CD4-positive, alpha-beta T cell treated with Interleukin-4 for 4 hours (primary cell): Measurements from ENCODE around the gene SS18L1.

Experiments used
- DNase-seq: peaks from one replicate; pipeline ENCODE4 v3.0.0-alpha.2; 2020

Gene SS18L1

DNA sequence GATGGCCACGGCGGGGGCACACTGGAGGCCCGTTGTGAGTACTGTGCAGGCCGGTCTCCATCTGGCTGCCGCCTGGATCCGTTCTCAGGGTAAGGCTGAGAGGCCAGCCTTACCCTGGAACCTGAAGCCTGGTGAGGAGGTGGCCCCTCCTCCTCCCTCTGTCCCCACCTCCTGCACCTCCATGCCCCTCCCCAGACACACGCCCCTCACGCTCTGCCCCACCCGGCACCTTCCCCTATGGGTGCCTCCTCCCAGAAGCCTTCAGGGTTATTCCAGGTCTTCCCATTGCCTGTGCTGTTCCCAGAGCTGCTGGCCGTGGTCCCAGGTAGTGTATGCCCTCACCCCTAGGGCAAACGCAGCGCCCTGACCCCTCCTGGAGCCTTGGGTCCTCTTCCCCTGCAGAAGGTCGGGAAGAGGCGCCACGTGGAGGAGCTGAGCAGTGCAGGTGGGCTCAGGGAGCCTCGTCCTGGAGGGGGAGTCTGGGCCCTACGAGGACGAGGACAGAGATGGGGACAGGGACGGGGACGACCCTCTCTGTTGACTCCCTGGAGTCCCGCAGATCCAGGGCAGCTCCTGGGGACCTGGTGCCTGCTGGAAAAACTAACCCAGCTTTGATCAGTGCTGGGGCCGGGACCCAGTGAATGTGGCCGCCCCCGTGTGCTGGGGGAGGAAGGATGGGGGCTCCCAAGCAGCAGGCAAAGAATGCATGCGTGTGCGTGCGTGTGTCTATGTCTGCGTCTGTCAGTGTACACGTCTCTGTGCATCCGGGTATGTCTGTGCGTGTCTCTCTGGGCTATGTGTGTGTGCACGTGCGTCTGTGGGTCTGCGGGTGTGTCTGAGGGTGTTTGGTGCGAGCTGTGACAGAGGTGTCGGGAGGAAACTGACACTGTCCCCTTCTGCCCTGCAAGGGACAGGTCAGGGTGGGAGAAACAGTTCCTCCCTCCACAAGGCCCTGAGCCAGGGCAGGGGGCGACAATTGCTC lies 84.7 kb downstream of the SS18L1 start:
- DNase-seq, result no peak

DNA sequence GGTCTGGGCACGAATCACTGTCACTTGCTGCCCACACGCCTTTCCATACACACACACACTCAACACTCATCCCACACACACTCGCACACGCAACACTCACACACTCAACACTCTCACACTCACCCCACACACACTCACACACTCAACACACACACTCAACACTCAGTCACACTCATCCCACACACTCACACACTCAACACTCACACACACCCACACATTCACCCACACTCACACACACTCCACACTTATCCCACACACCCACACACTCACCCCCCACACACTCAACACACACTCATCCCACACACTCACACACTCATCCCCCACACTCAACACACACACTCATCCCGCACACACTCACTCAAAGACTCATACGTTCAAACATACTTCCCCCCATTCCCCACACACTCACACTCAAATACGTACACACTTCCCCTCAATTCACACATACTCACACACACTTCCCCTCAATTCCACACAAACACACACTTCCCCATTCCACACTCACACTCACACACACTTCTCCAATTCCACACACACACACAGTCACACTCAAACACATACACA lies 85.5 kb downstream of the SS18L1 start:
- no peak for DNase-seq

DNA sequence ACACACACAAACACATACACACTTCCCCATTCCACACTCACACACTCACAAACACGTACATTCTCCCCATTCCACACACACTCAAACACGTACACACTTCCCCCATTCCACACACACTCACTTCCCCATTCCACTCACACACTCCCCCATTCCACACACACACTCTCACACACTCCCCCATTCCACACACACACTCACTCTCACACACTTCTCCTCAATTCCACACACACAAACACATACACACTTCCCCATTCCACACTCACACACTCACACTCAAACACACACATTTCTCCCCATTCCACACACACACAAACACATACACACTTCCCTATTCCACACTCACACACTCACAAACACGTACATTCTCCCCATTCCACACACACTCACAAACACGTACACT lies 86.1 kb downstream of the SS18L1 start:
- DNase-seq, result no peak

GRCh38 chr20:62230276-62230675 lies 86.7 kb downstream of the SS18L1 start:
- DNase-seq, result no peak

DNA sequence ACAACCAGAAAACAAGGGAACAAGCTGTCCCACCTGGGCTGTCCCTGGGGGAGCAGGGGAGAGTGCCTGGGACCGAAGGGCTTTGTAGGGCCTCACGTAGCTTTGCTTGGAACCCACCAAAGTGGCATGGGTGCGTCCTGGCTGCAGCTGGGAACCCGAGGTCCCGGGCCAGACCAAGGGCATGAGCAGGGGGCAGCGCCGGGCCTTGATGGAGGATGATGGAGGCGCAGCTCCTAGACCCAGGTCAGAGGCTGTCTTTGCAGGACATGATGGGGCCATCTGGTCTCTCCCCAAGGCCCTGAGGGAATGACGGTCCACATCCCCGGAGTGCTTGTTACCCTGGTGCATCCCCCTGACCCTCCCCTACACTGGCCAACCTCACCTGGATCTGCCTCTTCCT lies 87.1 kb downstream of the SS18L1 start:
- DNase-seq, result no peak

DNA sequence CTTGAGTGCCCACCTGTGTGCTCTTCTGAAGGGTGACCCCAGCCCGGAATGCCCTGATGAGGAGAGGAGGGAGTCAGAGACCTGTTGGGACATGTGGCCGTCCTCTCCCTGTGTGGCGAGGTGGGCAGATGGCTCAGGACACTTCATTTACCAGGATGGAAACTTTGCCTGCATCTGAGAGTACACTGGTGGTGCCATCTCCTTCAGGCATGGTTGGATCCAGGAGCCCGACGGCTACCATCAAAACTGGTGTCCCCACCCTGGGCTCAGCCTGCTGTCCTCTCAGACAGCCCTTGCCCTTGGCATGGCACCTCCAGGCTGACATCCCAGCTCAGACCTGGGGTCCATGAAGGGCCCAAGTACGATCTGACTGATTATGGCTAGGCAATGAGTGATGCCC lies 87.7 kb downstream of the SS18L1 start:
- DNase-seq, result no peak
